Ammon's horn (tissue), 1 donor: ENCODE results near the gene PHB1.

Experiments used
- DNase-seq: peaks from one replicate; pipeline ENCODE4 v3.0.0-alpha.2; 2016; ENCODE audit warnings: low spot score

Gene PHB1

DNA sequence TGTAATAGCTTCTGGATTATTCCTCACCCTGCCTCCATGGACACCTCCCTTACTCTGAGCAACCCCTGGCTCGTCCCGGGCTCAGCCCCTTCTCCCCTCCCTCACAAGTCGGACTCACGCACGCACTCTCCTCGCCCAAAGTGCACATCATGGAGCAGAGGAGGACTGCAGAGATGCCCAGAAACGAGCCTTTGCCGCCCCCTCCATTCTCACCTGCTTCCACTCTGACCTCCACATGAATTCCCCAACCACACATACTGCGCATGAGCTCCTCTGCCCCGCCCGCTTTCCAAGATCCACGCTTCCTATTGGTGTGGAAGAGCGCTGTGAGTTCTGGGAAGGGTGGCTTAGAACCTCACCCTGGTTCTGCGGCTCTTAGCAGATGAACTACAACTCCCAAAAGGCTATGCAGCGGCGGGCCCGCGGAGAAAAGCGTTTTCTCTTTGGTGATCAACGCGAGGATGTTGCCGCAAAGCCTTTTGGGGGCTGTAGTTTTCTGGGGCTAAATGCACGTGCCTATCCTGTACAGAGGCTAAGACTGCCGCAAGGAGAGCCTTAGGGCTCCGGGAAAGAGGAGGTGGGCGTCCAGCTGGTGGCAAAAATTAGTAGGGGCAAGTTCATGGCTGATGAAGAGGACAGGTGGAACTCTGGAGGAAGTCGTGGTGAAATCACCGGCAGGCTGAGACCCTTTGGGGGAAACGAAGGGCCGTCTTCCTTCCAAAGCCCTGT, at the start of gene PHB1:
TSS of gene PHB1 (minus strand) at position 261 of the 729 bp plus-strand sequence. CDS start 1,618 bp downstream, outside the sequence.
- DNase-seq, result peak; percentile 99

DNA sequence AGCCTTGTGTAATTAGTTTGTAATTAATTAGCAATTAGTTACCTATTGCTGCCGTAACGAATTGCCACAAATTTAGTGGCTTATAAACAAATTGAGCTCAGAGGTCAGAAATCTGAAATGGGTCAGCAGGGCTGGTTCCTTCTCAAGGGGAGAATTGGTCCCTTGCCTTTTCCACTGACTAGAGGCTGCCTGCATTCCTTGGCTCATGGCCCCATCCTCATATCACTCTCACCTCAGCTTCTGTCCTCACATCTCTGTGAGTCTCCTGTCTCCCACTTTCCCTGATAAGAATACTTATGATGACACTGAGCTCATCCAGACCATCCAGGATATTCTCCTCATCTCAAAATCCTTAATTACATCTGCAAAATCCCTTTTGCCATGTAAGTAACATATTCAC, 49.4 kb upstream of the PHB1 start:
- no peak for DNase-seq

DNA sequence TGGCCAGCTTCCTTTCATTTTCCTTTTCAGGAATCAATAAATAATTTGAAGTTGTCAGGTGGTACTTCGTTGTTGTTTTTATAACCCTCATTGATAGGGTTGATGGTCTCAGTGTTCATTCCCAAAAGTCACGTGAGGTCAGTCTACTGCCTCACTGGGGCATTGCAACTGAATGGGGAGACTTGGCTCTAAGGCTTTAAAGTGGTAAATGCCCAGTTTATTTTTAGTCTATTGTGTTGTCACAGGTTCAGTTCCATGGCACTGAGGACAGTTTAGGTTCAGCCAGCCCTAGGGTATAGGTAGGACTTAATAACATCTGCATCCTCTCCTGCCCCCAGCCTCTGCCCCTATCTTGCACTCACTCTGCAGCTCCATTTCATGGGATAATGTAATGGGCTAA, 46.9 kb upstream of the PHB1 start:
- DNase-seq, result no peak

DNA sequence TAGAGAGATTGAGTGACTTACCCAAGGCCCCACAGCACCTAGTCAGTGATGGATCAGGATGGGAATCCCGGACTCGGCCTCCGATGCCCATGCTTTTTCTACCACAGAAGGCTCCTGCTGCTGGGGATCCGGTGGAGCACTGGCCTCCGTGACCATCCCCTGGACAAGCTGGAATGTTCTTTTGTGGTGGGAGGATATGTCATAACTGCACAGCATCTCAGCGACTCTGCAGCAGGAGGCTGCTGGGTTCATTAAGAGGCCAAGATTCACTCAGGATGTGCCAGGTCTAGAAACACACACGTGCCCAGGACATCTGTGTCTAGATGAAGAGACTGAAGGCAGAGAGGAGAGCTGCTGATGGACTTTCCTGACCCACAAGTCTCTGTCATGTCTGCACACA, 45.7 kb upstream of the PHB1 start:
- no peak for DNase-seq

DNA sequence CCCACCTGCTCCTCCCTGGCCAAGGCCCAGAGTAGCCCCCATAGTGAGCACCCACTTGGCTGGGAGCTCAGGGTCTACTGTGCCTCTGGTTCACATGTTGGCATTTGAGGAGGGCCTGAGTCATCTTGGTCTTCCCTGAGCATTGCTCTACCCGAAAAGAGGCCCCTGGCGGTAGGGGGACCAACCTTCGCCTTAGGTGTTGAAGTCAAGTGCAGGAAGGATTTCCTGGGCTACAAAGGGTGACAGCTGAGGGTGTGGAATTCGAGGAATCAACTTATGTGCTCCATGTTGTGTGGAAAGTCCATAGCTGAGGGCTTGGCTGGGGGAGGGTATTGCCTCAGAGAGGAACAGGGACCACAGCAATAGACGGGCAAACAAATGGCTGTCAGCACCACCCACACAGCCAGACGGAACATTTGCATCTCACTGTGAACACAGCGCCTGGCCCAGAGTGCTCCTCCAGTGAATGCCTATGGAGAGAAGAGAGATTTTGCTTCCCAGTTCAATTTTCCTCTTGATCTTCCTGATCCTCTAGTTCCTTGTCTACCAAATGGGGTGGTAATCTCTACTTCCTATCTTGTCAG, 44.8 kb upstream of the PHB1 start:
- peak; percentile 16 for DNase-seq

DNA sequence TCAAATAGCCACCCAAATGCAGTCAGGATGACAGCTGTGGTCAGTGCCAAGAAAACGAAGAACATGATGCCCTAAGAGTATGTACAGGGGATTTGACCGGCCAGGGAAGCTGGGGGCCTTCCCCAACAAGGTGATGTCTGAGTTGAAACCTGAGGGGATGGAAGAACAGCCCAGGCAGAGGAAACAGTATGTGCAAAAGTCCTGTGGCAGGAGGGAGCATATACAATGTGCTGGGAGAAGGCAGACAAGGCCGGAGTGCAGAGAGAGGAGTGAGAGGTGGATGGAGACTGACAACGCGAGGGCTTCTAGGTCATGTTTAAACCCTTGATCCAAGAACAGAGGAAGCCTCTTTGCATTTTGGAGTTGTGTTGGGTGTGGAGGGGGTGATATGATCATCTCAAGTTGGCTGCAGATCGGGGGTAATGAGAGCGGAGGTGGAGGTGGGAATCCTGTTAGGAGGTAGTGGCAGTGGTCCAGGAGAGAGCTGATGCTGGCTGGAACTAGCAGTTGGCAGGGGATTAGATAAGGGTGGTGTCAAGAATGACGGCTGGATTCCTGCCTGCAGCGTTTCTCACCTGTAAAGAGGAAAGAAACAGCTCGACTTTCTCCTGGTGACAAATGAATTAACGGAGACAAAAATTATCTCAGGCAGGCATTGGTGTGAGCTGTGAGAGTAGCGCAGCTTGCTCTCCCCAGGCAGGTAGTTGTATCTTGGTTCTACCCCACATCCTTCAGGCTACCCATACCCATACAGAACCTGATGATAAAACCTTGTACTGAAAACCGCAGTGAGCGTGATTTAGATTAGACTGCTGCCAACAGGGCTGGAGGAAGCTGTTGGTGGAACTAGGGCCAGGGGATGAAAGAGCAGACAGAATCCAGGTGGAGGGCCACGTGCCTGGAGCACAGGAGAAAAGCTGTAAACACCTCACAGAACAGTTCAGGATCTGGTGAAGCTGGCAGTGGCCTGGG, 43.2 kb upstream of the PHB1 start:
- no peak for DNase-seq

DNA sequence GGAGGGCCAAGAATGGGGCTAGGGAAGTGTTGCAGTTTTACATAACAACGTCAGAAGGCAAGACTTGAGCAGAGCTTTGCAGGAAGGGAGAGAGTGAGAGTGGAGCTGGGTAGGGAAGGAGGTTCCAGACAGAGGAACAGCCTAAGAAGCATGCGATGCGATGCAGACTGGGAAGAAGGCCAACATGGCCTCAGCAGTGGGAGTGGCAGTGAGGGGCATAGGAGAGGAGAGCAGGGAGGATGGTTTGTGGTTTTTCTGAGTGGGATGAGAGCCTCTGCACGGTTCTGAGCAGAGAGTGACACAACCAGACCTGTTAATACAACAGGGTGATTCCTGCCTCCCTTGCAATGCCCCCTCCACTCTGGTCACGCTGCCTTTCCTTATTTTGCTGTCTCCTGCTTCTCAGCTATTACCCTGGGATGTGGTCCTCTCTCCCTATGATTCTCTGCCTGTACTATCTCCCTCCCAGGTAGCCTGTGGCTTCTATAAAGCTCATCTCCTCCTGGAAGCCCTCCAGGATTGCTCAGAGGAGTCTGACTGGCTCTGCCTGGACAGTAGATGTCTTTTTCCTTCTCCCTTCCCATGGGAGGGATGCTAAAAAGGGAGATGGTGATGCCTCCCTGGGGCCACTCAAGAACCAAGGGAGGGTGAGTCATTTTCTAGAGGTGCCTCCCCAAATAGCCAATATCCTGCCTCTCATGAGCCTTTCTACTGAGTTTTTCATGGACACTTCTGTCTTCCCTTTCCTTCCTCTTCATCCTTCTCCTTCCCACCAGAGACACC, 41.7 kb upstream of the PHB1 start:
- DNase-seq, result no peak

DNA sequence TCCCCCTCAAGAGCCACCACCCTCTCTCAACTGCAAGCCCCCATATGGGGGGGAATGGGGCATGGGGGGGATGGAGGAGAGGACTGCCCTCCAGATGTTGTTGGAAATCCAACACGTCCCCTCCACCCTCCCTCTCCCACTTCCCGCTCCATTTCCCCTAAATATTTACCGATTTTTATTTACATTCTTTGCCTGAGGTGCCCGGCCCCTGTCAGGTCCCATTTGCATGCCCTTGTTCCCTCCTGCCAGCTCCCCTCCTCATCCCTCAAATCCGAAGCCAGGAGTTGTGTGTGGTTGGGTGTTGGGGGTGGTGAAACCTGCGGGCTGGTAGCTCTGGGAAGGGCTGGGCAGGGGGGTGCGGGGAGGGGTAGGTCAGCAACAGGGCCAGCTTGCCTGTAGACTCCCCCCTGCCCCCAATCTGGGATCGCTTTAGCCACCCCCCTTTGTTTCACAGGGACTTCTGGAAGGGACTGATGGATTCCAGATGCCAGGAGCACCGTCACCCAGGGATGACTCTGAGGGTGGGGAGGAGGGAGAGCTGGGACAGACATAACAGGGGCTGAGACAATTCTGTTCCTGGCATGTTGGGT, 40.7 kb upstream of the PHB1 start:
- DNase-seq, result no peak

DNA sequence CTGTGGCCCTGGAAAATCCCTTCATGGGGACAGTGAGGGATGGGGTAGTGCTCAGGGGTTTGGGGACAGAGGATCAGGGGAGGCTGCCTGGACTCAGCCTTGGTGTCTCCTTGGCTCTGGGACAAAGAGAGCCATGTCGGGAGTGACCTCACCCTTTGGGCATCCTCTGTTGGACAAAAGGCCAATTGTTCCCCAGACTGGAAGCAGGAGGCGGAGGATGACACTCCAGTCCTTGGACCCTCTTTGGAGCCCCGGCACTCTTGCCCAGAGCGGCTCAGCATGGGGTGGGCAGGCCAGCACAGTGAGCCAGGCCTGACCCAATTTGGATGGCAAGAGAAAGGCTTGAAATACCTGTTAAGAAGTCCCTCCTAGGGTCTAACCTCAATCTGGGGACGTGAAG, 39.4 kb upstream of the PHB1 start:
- peak; percentile 77 for DNase-seq

DNA sequence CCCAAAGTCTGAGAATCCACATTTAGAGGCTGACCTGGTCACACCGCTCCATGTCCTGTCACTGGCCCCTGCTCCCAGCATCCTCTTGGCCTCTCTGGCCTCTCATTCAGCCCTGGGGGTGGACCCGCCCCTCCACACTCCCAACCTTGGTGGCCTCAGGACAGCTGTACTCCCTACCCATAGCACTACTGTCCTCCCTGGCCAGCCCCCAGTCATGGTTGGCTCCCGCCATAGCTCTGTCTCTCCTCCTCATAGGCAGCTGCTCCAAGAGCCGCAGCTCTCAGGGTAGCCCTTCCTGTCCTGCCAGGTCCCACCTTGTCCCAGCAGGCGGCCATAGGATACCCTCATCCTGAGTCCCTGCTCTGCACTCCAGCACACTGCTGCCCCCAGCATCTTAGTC, 38.0 kb upstream of the PHB1 start:
- DNase-seq, result no peak

DNA sequence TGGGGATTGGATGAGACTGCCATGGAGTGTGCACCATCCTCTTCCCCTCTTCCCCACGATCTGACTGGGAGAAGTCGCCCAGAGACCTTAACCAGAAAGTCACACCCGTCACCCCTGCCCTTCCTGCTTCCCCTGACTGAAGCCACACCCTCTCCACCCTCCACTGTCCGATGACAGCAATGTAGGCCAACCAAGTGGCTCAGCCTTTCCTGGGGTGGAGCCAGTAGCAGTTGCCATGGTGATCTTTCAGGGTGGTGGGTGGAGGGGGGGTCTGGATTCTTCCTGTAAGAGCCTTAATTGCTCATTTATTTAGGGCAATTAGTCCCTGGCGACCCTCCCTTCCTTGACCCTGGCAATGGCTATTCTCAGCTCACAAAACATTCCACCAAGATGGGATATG, 37.5 kb upstream of the PHB1 start:
- no peak for DNase-seq

DNA sequence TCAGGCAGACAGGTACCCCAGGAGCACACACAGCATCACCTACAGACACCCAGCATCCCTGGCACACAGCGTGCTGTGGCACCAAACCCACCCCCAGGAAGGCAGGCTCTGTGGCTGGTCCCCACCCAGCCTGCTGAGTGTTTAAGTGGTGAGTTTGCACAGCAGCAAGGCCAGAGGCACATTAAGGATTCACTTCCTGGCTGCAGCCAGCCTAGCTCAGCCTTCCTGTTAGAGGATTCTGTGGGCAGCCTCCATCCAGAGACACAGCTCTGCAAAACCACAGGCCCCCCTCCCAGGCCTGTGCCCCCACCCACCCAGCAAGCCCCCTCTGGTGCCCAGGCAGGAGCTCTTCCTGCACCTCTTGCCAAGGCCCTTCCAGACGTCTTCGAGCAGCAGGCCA, 36.1 kb upstream of the PHB1 start:
- DNase-seq, result no peak

DNA sequence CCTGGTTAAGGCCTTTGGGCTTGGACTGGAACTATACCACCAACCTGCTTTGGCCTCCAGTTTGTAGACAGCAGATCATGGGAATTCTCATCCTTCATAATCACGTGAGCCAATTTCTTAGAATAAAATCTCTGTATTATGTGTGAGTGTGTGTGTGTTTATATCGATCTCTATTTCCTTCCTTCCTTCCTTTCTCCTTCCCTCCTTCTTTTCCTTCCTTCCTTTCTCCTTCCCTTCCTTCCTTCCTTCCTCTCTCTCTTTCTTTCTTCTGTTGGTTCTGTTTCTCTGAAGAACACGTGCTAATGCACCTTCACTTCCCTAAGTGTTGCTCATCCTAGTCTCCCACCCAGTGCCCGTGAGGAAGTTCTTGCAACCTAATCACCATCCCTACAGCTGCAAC, 35.5 kb upstream of the PHB1 start:
- DNase-seq, result no peak

DNA sequence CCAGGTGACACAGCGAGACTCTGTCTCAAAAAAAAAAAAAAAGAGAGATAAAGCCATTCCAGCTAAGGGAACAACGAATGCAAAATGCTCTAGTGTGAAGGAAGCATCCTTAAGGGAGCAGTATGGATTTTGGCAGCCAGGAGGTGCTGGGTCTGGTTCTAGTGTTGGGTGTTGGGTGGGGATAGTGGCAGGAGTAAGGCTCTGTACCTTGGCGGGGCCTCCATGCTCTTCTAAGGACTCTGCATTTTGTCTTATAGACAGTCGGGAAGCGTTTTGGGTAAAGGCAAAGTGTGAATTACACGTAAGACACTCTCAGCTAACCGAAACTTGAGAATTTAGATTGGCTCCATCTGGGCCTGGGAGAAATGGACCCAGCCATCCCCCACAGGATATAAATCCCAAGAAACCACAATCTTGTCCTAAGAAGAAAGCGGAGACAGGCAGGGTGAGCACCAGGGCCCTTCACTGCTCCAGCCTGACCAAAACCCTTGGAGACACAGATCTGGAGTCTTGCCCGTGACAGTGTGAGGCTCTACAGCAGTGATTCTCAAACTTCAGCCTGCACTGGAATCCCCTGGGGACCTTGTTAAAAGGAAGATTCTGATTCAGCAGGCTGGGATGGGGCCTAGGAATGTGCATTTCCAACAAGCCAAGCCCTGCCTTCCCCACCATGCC, 33.1 kb upstream of the PHB1 start:
- no peak for DNase-seq

DNA sequence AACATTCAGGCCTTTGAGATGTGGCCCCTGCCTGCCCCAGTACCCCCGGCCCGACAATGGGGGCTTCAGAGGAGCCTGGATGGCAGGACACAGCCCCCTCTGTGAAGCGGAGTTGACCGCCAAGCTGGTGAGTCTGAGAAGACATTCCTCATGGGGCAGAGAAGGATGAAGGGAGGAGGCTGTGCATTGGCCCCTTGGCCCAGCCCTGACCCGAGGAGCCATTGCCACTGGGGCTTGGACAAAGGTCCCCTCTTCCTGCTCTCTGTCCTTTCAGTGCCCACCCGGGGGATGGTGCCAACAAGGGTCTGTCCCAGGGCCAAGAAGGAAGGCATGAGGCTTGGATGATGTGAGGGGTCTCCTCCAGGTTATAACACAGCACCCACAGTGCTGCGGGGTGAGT, 30.9 kb upstream of the PHB1 start:
- no peak for DNase-seq

DNA sequence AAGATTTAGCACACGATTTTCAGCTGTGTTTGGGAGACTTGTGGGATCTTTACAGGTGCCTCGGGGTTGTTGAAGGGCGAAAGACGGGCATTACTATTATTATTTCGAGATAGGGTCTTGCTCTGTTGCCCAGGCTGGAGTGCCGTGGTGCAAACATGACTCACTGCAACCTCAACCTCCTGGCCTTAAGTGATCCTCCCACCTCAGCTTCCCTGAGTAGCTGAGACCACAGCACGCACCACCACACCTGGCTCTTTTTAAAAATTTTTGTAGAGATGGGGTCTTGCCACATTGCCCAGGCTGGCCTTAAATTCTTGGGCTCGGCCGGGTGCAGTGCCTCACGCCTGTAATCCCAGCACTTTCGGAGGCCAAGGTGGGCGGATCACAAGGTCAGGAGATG, 29.7 kb upstream of the PHB1 start:
- no peak for DNase-seq

DNA sequence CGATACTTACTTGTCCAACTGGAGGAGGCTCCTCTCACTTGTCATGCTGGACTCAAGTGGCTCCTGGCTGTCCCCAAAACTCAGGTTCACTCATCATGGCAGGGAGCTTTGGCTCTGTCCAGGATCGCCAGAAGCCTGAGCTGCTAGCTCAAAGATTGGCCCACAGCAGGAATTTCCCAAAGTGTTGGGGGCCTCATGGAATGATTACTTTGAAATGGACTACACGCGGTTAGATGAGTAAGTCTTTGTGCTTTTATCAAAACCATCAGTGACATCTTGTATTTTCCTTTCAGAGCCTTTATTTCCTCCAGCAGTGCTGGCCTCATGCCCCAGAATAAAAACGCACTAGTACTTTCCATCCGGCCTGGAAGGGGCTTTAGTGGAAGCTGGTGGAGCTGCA, 29.2 kb upstream of the PHB1 start:
- DNase-seq, result no peak

DNA sequence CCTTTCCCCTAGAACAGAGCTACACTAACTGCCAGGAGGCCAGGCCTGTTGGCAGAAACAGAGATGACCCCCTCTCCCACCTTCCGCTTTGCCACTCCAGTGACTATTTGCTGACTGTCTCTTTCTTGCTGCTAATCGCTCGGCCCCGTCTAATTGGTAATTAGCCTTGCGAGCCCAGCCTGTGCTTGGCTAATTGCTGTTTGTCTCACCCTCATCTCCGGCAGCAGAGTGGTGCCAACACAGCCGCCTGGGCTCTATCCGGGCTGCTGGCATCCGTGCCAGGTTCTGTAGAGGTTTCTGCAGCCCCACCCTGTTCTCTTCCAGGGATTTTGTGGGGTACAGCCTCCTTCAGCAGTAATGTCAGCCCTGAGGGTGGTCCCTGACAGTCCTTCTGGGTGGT, 27.4 kb upstream of the PHB1 start:
- DNase-seq, result no peak

DNA sequence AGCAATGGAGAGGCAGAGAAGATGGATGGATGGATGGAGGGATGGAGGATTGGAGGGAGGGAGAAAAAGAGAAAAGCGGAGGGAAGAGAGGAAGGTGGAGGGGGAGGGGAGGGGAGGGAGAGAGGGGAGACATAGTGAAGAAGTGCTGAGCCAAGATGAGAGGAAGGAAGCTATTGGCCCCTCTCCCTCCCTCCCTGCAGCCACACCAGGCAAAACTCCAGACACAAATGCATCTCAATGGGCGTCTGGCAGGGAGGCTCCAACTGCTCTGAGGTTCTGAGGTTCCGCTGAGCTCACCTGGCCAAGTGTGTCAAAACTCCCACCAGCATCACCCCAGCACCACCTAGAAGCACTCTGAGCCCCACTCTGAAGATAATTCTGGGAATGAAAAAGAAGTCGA, 26.9 kb upstream of the PHB1 start:
- no peak for DNase-seq

DNA sequence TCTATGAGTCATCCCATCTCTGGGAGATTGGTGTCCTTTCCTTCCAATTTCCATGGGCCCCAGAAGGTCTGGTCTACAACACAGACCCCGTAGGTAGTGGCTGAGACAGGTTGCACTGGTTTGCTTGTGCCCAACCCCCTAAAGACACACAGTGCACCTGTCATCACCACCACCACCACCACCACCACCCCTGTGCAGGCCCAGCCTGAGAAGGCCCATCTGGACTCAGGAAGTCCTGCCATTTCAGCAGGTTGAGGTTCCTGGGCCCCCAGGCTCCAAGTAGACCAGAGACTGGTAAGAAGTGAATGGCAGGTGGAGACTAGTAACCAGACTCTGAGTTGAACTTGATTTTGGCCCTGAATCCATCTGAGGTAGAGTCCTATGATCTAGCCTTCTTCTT, 25.9 kb upstream of the PHB1 start:
- DNase-seq, result no peak
